Aorta (tissue), 5 donors: ENCODE results near the gene PRAMEF4. TPM values are rescaled to one million over a fixed set of nuclear protein-coding genes. Genes with fewer than 3 reads are reported as not detected.
"Not testable (repeated sequence)": the region's sequence is repeated elsewhere in the genome, so short reads cannot be mapped to it uniquely, and the experiment has no call there.

ENCODE experiments used
- ATAC-seq: fragments of 200-7000 bp; cut with Tn5 transposase; one replicate; pipeline ENCODE4 v1.9.1; 2022; ENCODE audit warnings: moderate library complexity; ENCODE audit not compliant: low FRiP score
- DNase-seq, 2 donors: peaks; one replicate each; pipeline ENCODE4 v3.0.0-alpha.2; 2020
- H3K27ac ChIP-seq, 2 donors: one replicate each; pipeline ENCODE4 v1.5.1; 2013; ENCODE audit warnings: low read length in 2 of 2, mild to moderate bottlenecking in 2 of 2, moderate library complexity in 2 of 2, control low read depth in 1 of 2, inconsistent platforms in 1 of 2, low read depth in 1 of 2
- H3K27me3 ChIP-seq, 2 donors: one replicate each; pipeline ENCODE4 v1.6.1; 2013; ENCODE audit warnings: control low read depth in 1 of 2, low read length in 1 of 2, mild to moderate bottlenecking in 1 of 2, moderate library complexity in 1 of 2; ENCODE audit not compliant: insufficient read depth in 2 of 2, control insufficient read depth in 1 of 2
- H3K36me3 ChIP-seq, 2 donors: one replicate each; pipeline ENCODE4 v1.6.1; 2013; ENCODE audit warnings: control low read depth in 1 of 2, low read length in 1 of 2, mild to moderate bottlenecking in 1 of 2; ENCODE audit not compliant: insufficient read depth in 2 of 2, control insufficient read depth in 1 of 2
- H3K4me1 ChIP-seq, 2 donors: one replicate each; pipeline ENCODE4 v1.6.1; 2013; ENCODE audit warnings: low read length in 2 of 2, control low read depth in 1 of 2, mild to moderate bottlenecking in 1 of 2, moderate library complexity in 1 of 2; ENCODE audit not compliant: insufficient read depth in 2 of 2, control insufficient read depth in 1 of 2
- H3K4me3 ChIP-seq, 2 donors: one replicate each; pipeline ENCODE4 v1.5.1; 2013; ENCODE audit warnings: low read length in 2 of 2, control low read depth in 1 of 2, mild to moderate bottlenecking in 1 of 2
- H3K9me3 ChIP-seq: one replicate; pipeline ENCODE4 v1.6.1; 2013; ENCODE audit warnings: mild to moderate bottlenecking, low read length; ENCODE audit not compliant: control insufficient read depth
- WGBS, 2 donors: extraction: QIAGEN DNeasy Blood & Tissue Kit; methylation state at CpG; one replicate each; pipeline ENCODE4 v1.1.7; 2013; 5-methylcytosine and 5-hydroxymethylcytosine counted together
- intact Hi-C, 2 donors: fragments of 100-400 bp; cut with DNase I; formaldehyde crosslinking; loops; one replicate each; pipeline versions ENCODE4 v1.14.2 to v1.15.0; 2022
- long read RNA-seq, 2 donors: library from polyadenylated mRNA; unstranded; transcript quantifications; one replicate each; pipeline ENCODE4 v2.0.0, GENCODE V29; 2020 to 2021
- polyA plus RNA-seq, 2 donors: library from polyadenylated mRNA; stranded (reverse); fragments of 200-250 nt; gene quantifications; one replicate each; pipeline ENCODE4 v1.2.3, GENCODE V29; 2013
- total RNA-seq, 2 donors: library from RNA; stranded (reverse); fragmentation: NEBNext Ultra II Directional; extraction: Animal tissue kit (Norgen Biotek cat#: 25700); gene quantifications; one replicate each; pipeline ENCODE4 v1.2.1, GENCODE V29; 2021
- donor health status: healthy with polysubstance abuse.
- donor health status: Bipolar disorder and iron deficiency.
- donor health status: DM: no; HTN: no; CAD: no.
- donor health status: DM: no; HTN: no; CAD: no.
- donor health status: DM: yes; HTN: yes; CAD: no.

PRAMEF4 gene
- total RNA-seq (not detected), polyA plus RNA-seq (not detected)
- long read RNA-seq, donor 1, result 0 reads
- long read RNA-seq, donor 2, result 0 reads

GRCh38 chr1:12886101-12886500, at the start of gene PRAMEF4:
Gene PRAMEF4, minus strand, starts transcription at chr1:12886201. Its CDS starts 2,807 bp downstream, at chr1:12883394.
- intact Hi-C loops, H3K27me3 ChIP-seq, H3K4me1 ChIP-seq, H3K36me3 ChIP-seq, ATAC-seq, H3K27ac ChIP-seq, H3K9me3 ChIP-seq, H3K4me3 ChIP-seq, DNase-seq: not testable (repeated sequence)
- 78 to 85% methylated on average over 3 of the region's 3 CpGs for WGBS, 2 donors

GRCh38 chr1:12924368-12924767, 38.4 kb upstream of the PRAMEF4 start:
- 0 to 38% methylated on average over 1 to 3 of the region's 5 CpGs for WGBS, 2 donors

GRCh38 chr1:12921749-12922148, 35.7 kb upstream of the PRAMEF4 start:
- 66 to 68% methylated on average over 2 of the region's 2 CpGs for WGBS, 2 donors

More at GRCh38 chr1:12924368-12924767, 38.4 kb upstream of the PRAMEF4 start:
- DNase-seq, H3K9me3 ChIP-seq, H3K4me1 ChIP-seq, ATAC-seq, H3K36me3 ChIP-seq, H3K4me3 ChIP-seq, H3K27ac ChIP-seq, intact Hi-C loops, H3K27me3 ChIP-seq: not testable (repeated sequence)

GRCh38 chr1:12916310-12916709, 30.3 kb upstream of the PRAMEF4 start, which contains the start of gene PRAMEF7:
Gene PRAMEF7, plus strand, starts transcription at chr1:12916610. Its CDS starts 1,083 bp downstream, at chr1:12917693.
- ATAC-seq, H3K27ac ChIP-seq, H3K9me3 ChIP-seq, H3K36me3 ChIP-seq, DNase-seq, intact Hi-C loops, H3K4me1 ChIP-seq, H3K27me3 ChIP-seq, H3K4me3 ChIP-seq: not testable (repeated sequence)
- no CpG with 5 or more reads among the region's 1 CpG for WGBS, 2 donors

More at GRCh38 chr1:12921749-12922148, 35.7 kb upstream of the PRAMEF4 start:
- ATAC-seq, H3K27ac ChIP-seq, H3K36me3 ChIP-seq, H3K27me3 ChIP-seq, H3K4me3 ChIP-seq, H3K4me1 ChIP-seq, DNase-seq, H3K9me3 ChIP-seq, intact Hi-C loops: not testable (repeated sequence)

GRCh38 chr1:12903793-12904572, 18.0 kb upstream of the PRAMEF4 start:
- WGBS, 2 donors, result 67 to 84% methylated on average over 2 to 4 of the region's 5 CpGs
- intact Hi-C loops, H3K27me3 ChIP-seq, H3K36me3 ChIP-seq, DNase-seq, H3K4me3 ChIP-seq, H3K4me1 ChIP-seq, H3K9me3 ChIP-seq, H3K27ac ChIP-seq, ATAC-seq: not testable (repeated sequence)

- H3K9me3 ChIP-seq, H3K36me3 ChIP-seq, H3K27ac ChIP-seq, ATAC-seq, H3K27me3 ChIP-seq, H3K4me1 ChIP-seq, H3K4me3 ChIP-seq, intact Hi-C loops, DNase-seq: not testable (repeated sequence)
Measured at GRCh38 chr1:12899186-12899585, 13.2 kb upstream of the PRAMEF4 start.

GRCh38 chr1:12898170-12898569, 12.2 kb upstream of the PRAMEF4 start, which contains the start of gene PRAMEF10:
Gene PRAMEF10, minus strand, starts transcription at chr1:12898270. Its CDS starts 2,423 bp downstream, at chr1:12895847.
- not testable (repeated sequence) for ATAC-seq, H3K9me3 ChIP-seq

GRCh38 chr1:12878453-12878852, 7.5 kb downstream of the PRAMEF4 start:
- intact Hi-C loops, H3K4me1 ChIP-seq, H3K36me3 ChIP-seq, H3K27me3 ChIP-seq, H3K4me3 ChIP-seq, DNase-seq, ATAC-seq, H3K27ac ChIP-seq, H3K9me3 ChIP-seq: not testable (repeated sequence)
- WGBS, 2 donors, result 83 to 89% methylated on average over 3 of the region's 4 CpGs

More at GRCh38 chr1:12898170-12898569, 12.2 kb upstream of the PRAMEF4 start, which contains the start of gene PRAMEF10:
- H3K36me3 ChIP-seq, intact Hi-C loops, DNase-seq, H3K4me1 ChIP-seq, H3K4me3 ChIP-seq, H3K27me3 ChIP-seq, H3K27ac ChIP-seq: not testable (repeated sequence)
- WGBS, 2 donors, result 40 to 60% methylated on average over 1 of the region's 1 CpG
